ENCODE results near the gene CD53.

The CD53 gene

DNA sequence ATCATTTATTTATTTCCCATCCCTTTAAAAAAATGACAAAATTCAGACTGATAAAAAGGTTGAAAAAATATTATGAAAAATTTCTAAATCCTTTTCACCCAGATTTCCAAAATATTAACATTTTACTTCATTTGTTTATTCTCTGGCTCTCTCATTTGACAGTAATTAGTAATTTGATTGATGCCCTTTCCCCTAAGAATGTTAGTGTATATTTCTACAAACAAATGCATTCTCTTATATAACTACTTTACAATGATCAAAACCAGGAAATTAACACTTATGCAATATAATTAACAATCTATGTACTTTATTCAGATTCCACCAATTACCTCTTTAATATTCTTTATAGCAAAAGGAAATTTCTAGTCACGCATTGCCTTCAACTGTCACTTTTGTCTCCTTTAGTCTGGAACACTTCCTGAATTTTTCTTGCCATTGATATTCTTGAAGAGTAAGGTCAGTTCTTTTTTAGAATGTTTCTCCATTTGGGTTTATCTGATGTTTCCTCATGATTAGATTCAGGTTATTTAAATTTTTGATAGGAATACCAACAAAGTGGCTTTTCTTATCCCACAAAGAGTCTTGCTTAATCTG is 3.9 kb downstream of the CD53 start:
- DNase-seq (ENCODE audit: low read depth): no peak

DNA sequence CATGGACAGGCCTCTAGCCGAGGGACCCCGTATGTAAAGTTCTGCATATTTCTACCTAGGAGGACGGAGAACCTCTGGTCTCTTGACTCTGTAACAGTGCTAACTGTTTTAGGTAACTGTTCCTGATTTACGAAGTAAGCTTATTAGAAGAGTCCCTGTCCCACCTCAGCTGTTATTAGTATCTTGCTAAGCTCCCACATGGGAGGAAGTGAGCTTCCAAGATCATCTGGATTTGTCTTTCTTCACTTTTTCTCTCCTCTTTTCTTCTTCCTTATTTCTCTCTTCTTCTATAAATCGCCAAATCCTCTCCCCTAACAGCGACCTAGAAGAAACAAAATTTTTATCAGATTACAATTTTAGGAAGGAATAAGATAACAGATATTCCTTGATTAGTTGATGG is 4.4 kb downstream of the CD53 start:
- DNase-seq (ENCODE audit: low read depth): no peak

DNA sequence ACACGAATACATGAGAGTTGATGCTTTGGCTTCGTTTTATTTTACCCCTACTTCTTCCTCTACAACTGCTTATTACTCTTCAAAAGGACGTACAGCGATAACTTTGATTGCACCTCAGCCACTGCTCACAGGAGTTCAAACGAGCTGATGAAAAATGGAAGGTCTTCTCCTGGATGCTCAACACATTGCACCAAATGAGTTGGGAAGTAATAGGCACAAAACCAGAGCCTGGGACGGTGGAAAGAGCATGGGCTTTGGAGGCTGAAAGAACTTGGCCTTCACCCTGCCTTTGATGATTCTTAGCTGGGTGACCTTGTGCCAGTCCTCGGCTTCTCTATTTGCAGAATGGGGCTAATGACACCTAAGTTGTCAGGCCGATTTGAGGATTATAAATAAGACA is 4.8 kb downstream of the CD53 start:
- DNase-seq (ENCODE audit: low read depth): no peak

DNA sequence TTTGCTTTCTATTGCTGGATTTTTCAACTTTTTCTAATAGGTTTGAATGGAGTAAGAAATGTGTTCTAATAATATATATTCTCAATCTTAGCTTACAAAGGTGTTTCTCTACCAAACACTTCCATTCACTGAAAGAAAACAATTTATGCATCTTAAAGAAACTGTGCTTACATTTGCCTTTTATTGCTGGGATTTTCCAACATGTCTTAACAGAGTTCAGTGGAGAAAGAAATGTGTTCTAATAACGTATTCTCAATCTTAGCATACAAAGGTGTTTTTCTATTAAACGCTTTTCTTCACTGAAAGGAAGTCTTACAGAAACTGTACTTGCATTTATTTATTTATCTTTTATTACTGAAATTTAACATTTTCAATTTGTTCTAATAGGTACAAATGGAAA is 5.6 kb downstream of the CD53 start:
- DNase-seq (ENCODE audit: low read depth): no peak

DNA sequence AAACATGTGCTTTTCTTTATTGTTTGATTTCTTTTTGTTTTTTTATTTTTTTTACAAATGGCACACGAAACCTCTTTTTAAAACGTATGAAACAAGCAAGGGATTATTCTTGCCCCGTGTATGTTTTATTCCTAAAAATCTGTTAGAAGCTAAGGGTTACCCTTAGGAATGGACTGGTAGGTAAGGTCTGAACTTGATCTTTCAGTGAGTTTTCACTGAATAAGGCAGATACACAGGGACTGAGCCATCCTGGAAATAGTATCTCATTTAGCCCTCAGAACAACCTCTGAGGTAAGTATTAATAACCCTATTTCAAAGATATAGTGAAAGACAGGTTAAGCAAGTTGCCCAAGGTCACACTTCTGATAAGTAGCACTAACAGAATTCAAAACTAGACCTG is 6.0 kb downstream of the CD53 start:
- DNase-seq (ENCODE audit: low read depth): no peak

DNA sequence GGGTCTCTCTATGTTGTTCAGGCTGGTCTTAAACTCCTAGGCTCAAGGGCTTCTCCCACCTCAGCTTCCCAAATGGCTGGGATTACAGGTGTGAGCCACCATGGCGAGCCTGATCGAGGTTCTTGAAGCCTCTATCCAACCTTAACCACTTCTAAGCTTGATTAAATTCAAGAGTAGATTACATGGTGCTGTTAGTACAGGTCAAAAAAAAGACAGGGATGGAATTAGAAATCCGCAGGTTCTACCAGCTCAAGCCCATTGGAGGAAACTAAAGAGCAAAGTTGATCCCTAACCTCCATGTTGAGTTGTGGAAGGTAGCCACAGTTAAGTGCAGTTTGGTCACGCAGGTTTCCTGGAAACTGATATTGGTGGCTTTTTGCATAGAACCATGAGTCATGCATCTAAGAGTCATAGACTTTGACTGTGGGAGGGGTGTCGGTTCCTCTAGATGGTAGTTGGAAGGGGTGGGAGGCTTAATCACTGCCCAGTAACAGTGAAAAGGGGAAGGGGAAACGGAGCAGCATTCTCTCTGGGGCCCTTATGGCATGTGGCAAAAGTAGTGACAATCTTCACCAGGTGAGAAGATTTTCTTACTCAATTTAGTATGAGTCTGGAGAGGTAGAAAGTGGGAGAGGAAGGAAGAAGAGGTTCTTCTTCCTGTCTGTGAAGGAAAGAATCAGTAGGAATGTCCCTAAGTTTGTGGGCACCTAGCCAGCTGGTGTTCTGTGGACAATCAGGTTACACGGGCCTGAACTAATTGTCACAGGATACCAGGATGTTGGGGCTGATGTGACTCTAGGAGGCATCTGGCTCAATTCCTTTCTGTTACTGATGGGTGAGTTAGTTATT is 7.0 kb downstream of the CD53 start:
- no peak for DNase-seq (ENCODE audit: low read depth)

DNA sequence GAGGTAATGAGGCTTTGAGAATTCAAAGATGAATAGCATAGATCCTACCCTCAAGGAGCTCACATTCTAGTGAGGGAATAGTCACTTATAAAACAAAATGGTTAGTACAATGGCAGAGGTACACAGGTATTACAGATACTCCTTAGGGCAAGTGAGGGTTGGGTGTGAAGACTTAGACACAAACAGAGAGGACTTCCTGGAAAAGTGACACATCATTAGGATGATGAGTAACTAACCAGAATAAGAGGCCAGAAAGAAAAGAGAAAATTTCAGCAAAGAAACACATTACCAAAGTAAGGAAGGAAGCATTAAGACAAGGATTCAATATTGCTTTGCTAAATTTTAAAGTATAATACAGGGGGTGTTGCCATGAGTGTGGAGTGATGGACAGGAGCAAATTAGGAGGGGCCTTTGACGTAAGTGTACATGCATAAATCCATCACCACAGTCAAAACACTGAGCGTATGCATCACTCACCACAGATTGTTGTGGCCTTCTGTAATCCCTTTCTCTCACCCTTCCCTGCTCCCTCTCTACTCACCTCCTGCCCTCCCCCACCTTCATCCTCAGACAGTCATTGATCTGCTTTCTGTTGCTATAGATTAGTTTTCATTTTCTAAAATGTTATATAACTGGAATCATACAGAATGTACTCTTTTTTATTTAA is 7.9 kb downstream of the CD53 start:
- DNase-seq (ENCODE audit: low read depth): no peak

DNA sequence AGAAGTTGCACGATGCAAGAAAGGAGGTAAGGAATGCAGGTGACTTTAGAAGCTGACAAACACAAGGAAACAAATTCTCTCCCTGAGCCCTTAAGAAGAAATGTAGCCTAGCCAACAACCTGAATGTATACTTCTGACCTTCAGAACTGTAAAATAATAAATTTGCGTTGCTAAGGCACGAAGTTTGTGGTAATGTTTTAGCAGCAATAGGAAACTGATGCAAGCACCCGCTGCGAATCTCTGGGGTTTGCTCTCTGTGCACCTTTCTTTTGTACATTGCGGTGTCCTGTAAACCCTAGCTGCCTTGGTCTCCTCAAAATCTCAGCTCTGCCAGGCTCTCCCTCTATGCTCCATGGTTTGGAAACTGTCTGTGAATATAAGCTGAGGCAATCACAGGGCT is 15.1 kb downstream of the CD53 start:
- DNase-seq (ENCODE audit: low read depth): no peak

DNA sequence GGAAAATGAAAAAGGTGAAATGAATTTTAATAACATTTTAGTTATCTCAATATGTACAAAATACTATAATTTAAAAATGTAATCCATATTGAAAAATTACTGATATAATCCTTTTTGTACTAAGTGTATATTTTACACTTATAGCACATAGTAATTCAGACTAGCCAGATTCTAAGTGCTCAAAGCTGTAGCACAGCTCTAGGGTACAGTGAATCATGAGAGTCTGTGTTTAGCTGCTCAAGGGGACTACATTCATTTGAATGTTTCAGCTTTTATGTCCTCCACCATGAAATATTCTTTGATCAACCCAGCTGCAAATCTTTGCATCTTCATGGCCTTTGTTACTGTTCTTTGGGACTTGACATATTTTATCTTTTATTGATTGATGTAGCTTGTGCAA is 15.7 kb downstream of the CD53 start:
- DNase-seq (ENCODE audit: low read depth): no peak

DNA sequence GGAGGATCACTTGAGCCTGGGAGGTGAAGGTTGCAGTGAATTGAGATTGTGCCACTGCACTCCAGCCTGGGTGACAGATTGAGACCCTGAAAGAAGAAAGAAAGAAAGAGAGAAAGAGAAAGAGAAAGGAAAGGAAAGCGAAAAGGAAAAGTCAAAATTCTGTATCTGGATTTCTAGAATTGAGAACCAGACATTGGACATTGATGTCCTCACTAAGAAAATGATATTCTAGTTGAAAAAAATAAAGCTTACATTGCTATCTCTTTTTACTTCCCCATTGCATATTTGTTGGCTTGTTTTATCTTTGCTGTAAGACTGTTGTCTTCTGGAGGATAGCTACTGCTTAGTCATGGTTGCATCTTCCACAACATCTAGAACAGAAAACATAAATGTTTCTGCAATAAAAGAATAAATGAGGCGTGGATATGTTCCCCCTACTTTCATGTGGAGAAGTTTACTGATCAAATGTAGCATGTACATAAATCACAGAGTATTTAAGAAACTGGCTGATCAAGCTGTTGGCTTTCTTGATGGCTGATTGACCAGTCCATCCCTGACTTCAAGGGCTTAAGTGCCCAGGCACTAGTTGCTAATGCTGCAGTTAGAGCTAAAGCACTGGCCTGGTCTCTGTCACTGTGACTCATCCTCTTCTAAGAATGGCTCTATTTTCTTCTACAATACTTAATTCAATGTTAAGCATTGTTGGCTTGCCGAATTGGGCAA is 17.7 kb downstream of the CD53 start:
- no peak for DNase-seq (ENCODE audit: low read depth)

DNA sequence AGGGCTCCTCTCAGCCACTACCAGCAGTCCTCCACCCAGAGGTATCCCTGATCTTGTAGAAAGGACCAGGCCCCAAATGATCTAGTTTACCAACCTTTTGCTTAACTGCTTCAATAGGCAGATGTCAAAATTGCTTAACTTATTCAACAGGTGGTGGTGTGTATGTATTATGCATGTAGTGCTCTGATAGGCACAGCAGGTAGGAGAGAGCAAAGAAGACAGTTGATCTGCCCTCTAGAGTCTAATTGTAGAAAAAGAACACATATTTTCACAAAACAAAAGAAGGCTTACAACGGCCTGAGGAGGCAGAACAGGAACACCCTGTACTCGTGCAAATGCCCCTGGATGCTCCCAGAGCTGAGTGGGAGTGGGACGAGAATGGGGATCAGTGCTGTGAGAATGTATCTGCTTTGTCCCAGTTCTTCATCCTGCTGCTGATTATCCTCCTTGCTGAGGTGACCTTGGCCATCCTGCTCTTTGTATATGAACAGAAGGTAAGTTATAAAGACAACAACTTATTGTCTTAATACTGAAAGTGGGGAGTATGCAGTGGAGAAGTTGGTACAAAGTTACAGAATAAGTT is 21.1 kb downstream of the CD53 start:
- DNase-seq (ENCODE audit: low read depth): no peak

DNA sequence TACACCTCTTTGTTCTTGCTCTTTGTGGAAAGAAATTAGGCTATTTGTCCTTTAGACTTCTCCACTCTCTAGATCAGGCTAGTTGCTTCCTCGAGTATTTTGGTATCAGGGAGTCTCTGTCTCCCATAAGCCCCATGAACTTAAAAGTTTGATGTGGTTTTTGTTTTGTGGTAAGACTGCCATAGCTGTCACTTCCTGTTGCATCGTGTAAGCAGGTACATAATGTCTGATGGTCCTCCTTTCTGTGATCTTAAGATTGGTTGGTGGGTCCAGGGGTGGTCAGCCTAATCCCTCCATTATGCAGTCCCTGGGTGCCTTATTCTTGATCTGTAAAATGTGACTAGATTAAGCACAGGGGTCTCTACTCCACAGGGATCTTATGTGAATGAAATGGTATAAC is 23.1 kb downstream of the CD53 start:
- no peak for DNase-seq (ENCODE audit: low read depth)

DNA sequence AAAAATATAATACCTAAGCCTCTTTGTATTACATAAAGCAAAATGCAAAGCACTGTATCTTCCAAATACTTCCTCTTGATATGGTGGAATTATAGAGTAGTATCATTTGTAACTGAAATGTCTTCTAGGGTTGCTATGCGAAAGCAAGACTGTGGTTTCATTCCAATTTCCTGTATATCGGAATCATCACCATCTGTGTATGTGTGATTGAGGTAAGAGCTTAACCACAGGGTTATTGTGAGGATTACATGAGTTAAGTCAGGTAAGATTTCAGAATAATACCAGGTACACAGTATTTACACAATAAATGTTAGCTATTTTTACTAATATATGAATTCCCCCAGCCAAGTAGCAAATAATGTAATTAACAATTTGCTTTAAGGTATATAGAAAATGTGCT is 24.7 kb downstream of the CD53 start:
- DNase-seq (ENCODE audit: low read depth): no peak

DNA sequence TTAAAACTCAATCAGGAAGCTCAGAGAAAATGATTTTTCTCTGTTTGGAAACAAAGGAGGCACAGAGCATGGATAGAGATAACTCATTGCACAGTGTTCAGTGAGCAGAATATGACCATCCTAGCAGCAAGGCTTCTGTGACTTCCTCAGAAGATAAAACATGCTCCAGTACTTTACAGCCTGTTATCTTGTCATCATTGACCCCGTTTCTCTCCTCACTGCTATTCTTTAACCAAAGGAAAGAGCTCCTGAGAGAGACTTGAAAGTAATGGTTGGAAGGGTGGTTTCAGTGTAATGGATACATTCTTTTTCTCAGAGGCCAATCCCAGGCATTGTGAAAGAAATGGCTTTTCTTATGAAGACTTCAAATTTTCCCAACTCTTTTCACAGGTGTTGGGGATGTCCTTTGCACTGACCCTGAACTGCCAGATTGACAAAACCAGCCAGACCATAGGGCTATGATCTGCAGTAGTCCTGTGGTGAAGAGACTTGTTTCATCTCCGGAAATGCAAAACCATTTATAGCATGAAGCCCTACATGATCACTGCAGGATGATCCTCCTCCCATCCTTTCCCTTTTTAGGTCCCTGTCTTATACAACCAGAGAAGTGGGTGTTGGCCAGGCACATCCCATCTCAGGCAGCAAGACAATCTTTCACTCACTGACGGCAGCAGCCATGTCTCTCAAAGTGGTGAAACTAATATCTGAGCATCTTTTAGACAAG is 25.9 kb downstream of the CD53 start:
- no peak for DNase-seq (ENCODE audit: low read depth)

DNA sequence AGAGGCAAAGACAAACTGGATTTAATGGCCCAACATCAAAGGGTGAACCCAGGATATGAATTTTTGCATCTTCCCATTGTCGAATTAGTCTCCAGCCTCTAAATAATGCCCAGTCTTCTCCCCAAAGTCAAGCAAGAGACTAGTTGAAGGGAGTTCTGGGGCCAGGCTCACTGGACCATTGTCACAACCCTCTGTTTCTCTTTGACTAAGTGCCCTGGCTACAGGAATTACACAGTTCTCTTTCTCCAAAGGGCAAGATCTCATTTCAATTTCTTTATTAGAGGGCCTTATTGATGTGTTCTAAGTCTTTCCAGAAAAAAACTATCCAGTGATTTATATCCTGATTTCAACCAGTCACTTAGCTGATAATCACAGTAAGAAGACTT is 26.5 kb downstream of the CD53 start:
- DNase-seq (ENCODE audit: low read depth): no peak

DNA sequence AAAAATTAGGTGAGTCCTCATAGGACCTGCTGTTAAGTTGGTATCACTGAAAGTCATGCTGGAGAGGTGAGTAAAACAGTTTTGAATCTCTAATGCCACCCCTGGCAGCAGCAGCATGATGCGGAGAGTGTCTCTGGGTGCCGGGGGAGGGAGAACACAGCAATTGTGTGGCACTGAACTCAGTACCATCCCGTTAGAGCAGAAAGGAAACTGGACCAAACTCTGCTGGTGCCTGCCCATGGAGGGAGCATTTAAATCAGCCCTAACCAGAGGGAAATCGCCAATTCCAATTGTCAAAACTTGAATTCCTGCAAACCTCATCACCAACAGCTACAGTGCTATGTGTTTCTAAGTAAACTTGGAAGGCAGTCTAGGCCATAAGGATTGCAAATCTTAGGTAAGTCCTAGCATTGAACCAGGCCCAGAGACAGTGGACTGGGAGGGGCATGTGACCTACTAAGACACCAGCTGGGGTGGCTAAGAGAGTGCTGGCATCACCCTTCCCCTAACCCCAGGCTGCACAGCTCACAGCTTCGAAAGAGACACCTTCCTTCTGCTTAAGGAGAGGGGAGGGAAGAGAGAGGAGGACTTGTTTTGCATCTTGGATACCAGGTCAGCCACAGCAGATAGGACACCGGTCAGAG is 30.0 kb downstream of the CD53 start:
- no peak for DNase-seq (ENCODE audit: low read depth)

DNA sequence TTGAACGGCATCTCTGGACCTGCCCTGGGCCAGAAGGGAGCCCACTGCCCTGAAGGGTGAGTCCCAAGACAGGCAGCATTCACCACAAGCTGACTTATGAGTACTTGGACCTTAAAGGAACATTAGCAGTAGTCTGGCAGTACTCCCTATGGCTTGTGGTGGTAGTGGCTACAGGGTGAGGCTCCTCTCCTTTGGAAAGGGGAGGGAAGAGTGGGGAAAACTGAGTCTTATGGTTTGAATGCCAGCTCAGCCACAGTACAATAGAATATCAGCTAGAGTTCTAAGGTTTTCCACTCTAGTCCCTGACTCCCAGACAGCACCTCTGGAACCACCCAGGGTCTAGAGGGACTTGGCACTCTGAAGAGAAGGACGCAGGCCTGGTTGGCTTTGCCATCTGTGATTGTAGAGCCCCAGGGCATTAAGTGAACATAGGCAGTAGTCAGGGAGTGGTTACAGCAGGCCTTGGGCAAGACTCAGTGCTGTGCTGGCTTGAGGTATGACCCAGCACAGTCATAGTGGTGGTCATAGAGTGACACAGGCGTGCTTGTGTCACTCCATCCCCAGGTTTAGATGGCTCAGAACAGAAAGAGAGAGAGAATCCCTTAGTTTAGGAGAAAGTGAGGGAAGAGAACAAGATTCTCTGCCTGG is 31.0 kb downstream of the CD53 start:
- no peak for DNase-seq (ENCODE audit: low read depth)

DNA sequence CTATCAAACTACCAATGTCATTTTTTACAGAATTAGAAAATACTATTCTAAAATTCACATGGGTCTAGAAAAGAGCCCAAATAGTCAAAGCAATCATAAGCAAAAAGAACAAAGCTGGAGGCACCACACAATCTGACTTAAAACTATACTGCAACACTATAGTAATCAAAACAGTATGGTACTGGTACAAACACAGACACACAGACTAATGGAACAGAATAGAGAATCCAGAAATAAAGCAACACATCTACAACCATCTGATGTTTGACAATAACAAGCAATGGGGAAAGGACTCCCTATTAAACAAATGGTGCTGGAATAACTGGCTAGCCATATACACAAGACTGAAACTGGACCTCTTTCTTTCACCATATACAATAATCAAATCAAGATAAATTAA is 39.8 kb downstream of the CD53 start:
- DNase-seq (ENCODE audit: low read depth): no peak

DNA sequence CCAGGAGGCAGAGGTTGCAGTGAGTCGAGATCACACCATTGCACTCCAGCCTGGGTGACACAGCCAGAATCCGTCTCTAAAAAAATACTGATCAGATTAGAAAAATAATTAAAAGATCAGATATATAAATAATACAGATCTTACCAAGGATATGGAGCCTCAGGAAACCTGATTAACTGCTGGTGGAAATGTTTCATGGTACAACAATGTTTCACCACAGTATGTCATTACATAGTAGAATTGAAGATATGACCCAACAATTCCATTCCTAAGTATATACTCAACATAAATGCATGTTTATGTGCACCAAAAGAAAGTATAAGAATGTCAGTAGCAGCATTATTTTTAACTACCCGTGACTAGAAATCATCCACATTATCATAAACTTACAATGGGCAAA is 41.7 kb downstream of the CD53 start:
- no peak for DNase-seq (ENCODE audit: low read depth)

DNA sequence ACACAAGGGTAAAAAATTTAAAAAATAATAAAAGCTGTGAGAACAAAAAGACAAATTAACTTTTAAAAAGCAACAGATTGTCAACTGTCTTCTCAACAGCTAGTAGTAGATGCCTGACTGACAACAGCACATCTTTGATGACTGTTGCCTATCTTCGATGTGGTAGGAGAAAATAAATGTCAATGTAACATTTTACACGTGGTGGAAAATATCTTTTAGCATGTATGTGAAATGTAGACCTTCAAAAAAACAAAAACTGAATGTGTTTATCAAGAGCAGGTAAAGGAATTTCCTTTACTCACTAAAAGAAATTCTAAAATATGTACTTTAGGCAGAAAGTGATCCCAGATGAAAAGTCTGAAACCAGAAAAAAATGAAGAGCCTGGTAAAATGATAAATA is 42.9 kb downstream of the CD53 start:
- no peak for DNase-seq (ENCODE audit: low read depth)

DNA sequence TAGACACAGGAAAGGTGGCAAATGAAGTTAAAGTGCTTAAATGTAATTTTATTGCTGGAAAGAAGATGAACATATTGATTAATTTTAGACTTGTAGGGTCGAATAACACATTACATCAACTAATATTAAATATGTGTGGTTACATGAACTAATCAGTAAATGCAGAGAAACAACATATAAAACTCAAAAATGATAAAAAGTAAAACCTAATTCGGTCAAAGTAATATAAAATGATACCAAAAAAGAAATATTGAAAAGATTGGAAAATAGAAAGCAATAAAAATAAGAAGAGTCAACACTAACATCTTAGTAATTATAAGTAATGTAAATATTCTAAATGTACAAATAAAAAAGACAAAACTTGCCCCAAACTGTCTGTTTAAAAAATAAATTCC is 43.3 kb downstream of the CD53 start:
- DNase-seq (ENCODE audit: low read depth): no peak

Data from stromal cell of bone marrow (primary cell).